Suprapubic skin (tissue), 3 donors: ENCODE data around the gene TOMM7.

Experiments used
- CTCF ChIP-seq, 2 donors: fragments of 200-600 bp in 1 of 2; fragments of 450-650 bp in 1 of 2; sonication (generic) in 1 of 2; IDR thresholded peaks; one replicate each; pipeline ENCODE4 v1.5.1; 2016 to 2019; ENCODE audit warnings: antibody characterized with exemption in 2 of 2, mild to moderate bottlenecking in 1 of 2, moderate library complexity in 1 of 2
- EP300 ChIP-seq: sonication (generic); formaldehyde crosslinking; IDR thresholded peaks from one replicate; pipeline ENCODE4 v1.6.1; 2017; ENCODE audit warnings: antibody characterized with exemption
- POLR2A ChIP-seq, 2 donors: fragments of 450-650 bp; IDR thresholded peaks; one replicate each; pipeline ENCODE4 v1.6.1; 2017; ENCODE audit warnings: antibody characterized with exemption in 2 of 2, mild to moderate bottlenecking in 2 of 2, moderate library complexity in 2 of 2

- TF ChIP-seq EP300 (no peak), CTCF (IDR thresholded peaks at IDR 0.05) (no peak), POLR2A (IDR thresholded peaks at IDR 0.05) (no peak)
Measured at GRCh38 chr7:22851145-22851544, 28.5 kb upstream of the TOMM7 start.
